HG02973 (cell line): ENCODE results near the gene COX18.

Experiments used
- ATAC-seq: cut with Tn5 transposase; IDR thresholded peaks from one replicate; pipeline ENCODE4 v1.9.1; 2021; ENCODE audit warnings: moderate library complexity; ENCODE audit not compliant: unreplicated experiment

Gene COX18

GRCh38 chr4:73053974-73054480, 15.5 kb downstream of the COX18 start:
- ATAC-seq, result no peak

- no peak for ATAC-seq
Observed at GRCh38 chr4:73053076-73053475, 16.4 kb downstream of the COX18 start.

- ATAC-seq, result no peak
Observed at GRCh38 chr4:73051625-73052024, 17.9 kb downstream of the COX18 start.

- no peak for ATAC-seq
Observed at GRCh38 chr4:73045879-73046278, 23.6 kb downstream of the COX18 start.

GRCh38 chr4:73037057-73037456, 32.5 kb downstream of the COX18 start:
- no peak for ATAC-seq

GRCh38 chr4:73036123-73036522, 33.4 kb downstream of the COX18 start:
- no peak for ATAC-seq

- no peak for ATAC-seq
Observed at GRCh38 chr4:73034896-73035295, 34.6 kb downstream of the COX18 start.

- no peak for ATAC-seq
Observed at GRCh38 chr4:73028621-73029020, 40.9 kb downstream of the COX18 start.

GRCh38 chr4:73021634-73022033, 47.9 kb downstream of the COX18 start:
- peak; percentile 56 for ATAC-seq

GRCh38 chr4:73019462-73020047, 50.0 kb downstream of the COX18 start:
- ATAC-seq, result no peak

GRCh38 chr4:73018595-73018994, 50.9 kb downstream of the COX18 start:
- ATAC-seq, result no peak

GRCh38 chr4:73013310-73013709, 56.2 kb downstream of the COX18 start:
- no peak for ATAC-seq

GRCh38 chr4:73012673-73013072, 56.8 kb downstream of the COX18 start:
- no peak for ATAC-seq

- ATAC-seq, result no peak
Observed at GRCh38 chr4:73011629-73011985, 57.9 kb downstream of the COX18 start.

GRCh38 chr4:73010789-73011628, 58.5 kb downstream of the COX18 start:
- no peak for ATAC-seq

- ATAC-seq, result no peak
Observed at GRCh38 chr4:73007526-73008100, 61.9 kb downstream of the COX18 start.

- peak; percentile 64 for ATAC-seq
Observed at GRCh38 chr4:73006286-73006990, 63.1 kb downstream of the COX18 start.

GRCh38 chr4:73005514-73005913, 64.0 kb downstream of the COX18 start:
- ATAC-seq, result no peak
